ENCODE data around the gene PPP4R4.

DNA sequence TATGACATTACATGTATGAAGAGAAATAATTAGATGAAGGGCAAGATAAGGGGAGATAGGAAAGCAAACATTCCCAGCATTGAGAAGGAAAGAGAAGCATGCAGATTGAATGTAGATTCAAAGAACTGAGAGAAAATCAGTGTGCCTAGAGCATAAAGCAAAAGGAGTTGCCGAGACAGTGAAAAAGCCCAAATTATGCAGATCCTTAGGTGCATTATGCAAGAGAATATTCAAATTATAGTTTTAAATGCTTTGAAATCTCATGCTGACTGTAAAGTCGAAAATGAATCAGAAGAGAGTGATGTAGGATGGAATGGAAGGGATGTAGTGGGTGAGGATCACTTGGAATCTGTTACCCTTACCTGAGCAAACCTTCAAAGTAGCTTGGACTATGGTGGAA is 49.9 kb downstream of the PPP4R4 start:
- TF ChIP-seq, protein P1, sequence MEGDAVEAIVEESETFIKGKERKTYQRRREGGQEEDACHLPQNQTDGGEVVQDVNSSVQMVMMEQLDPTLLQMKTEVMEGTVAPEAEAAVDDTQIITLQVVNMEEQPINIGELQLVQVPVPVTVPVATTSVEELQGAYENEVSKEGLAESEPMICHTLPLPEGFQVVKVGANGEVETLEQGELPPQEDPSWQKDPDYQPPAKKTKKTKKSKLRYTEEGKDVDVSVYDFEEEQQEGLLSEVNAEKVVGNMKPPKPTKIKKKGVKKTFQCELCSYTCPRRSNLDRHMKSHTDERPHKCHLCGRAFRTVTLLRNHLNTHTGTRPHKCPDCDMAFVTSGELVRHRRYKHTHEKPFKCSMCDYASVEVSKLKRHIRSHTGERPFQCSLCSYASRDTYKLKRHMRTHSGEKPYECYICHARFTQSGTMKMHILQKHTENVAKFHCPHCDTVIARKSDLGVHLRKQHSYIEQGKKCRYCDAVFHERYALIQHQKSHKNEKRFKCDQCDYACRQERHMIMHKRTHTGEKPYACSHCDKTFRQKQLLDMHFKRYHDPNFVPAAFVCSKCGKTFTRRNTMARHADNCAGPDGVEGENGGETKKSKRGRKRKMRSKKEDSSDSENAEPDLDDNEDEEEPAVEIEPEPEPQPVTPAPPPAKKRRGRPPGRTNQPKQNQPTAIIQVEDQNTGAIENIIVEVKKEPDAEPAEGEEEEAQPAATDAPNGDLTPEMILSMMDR (IDR thresholded peaks at IDR 0.05 in 8 of 11, conservative IDR thresholded peaks at IDR 0.05 in 3 of 11): no peak
- no peak for TF ChIP-seq POLR2A (IDR thresholded peaks at IDR 0.05)

All from spleen (tissue), 7 donors.